Kidney epithelial cell (primary cell): ENCODE results near the gene SDF2. TPM values are rescaled to one million over a fixed set of nuclear protein-coding genes. Genes with fewer than 3 reads are reported as not detected.
"Not testable (repeated sequence)": the region's sequence is repeated elsewhere in the genome, so short reads cannot be mapped to it uniquely, and the experiment has no call there.

Experiments
- DNase-seq: peaks from one replicate; pipeline ENCODE4 v3.0.0-alpha.2; 2010; ENCODE audit warnings: low read depth
- H3K27me3 ChIP-seq: 2 replicates; pipeline ENCODE4 v1.6.0; 2011; ENCODE audit warnings: low read length; ENCODE audit not compliant: control insufficient read depth, insufficient read depth
- H3K36me3 ChIP-seq: 2 replicates; pipeline ENCODE4 v1.5.1; 2011; ENCODE audit warnings: low read length; ENCODE audit not compliant: control insufficient read depth, insufficient read depth
- H3K4me3 ChIP-seq: 2 replicates; pipeline ENCODE4 v1.5.1; 2011; ENCODE audit warnings: low read depth, mild to moderate bottlenecking, control low read depth, low read length
- CTCF ChIP-seq: IDR thresholded peaks from 2 replicates; pipeline ENCODE4 v1.5.1; 2011; ENCODE audit warnings: mild to moderate bottlenecking, moderate library complexity, low read length, control low read depth, inconsistent platforms; ENCODE audit not compliant: insufficient read depth, poor library complexity, severe bottlenecking
- total RNA-seq: library from RNA; depleted of rRNA; stranded (reverse); fragments of >200 nt; gene quantifications from 2 replicates; pipeline ENCODE4 v1.2.3, GENCODE V29; 2015

Gene SDF2
- total RNA-seq, 1 donor from 2014 or later, result 41.2 TPM

GRCh38 chr17:28610376-28610775 is 51.3 kb downstream of the SDF2 start:
- no peak overlapping the region for H3K4me3 ChIP-seq
- peaks cover 1% of the 10 kb centered on the region for H3K36me3 ChIP-seq
- DNase-seq, result no peak
- no peaks in the 10 kb centered on the region for H3K27me3 ChIP-seq
- TF ChIP-seq CTCF, result no peak

GRCh38 chr17:28604031-28604430 is 57.7 kb downstream of the SDF2 start:
- DNase-seq, H3K36me3 ChIP-seq, H3K27me3 ChIP-seq: not testable (repeated sequence)

GRCh38 chr17:28599311-28600184 is 62.2 kb downstream of the SDF2 start:
- Histone ChIP-seq H3K36me3 (no peaks in the 10 kb centered on the region), H3K27me3 (no peaks in the 10 kb centered on the region), H3K4me3 (peak overlapping the region; percentile 69)
- no peak for DNase-seq
- no peak for TF ChIP-seq CTCF

More at GRCh38 chr17:28604031-28604430, 57.7 kb downstream of the SDF2 start:
- not testable (repeated sequence) for H3K4me3 ChIP-seq

GRCh38 chr17:28598799-28599310 is 62.9 kb downstream of the SDF2 start, which contains the start of gene SPAG5:
Gene SPAG5, minus strand, starts transcription at chr17:28599025. Its CDS starts 79 bp downstream, at chr17:28598946.
- DNase-seq, result peak; percentile 70
- Histone ChIP-seq H3K27me3 (no peaks in the 10 kb centered on the region), H3K4me3 (peak within 1 kb of the TSS; percentile 69), H3K36me3 (no peaks in the 10 kb centered on the region)
- TF ChIP-seq CTCF, result no peak

- Histone ChIP-seq H3K4me3 (peak overlapping the region; percentile 69), H3K27me3 (no peaks in the 10 kb centered on the region), H3K36me3 (no peaks in the 10 kb centered on the region)
- no peak for DNase-seq
- TF ChIP-seq CTCF, result no peak
Observed at GRCh38 chr17:28598389-28598788, 63.3 kb downstream of the SDF2 start.

Other genes starting within 250 kb of the SDF2 start
- gene SLC13A2, start 188.3 kb downstream of the SDF2 start, total RNA-seq, result not detected in 2 replicates
- gene FOXN1, start 155.6 kb downstream of the SDF2 start, total RNA-seq, result not detected in 2 replicates
- 40.6 and 49.4 TPM in 2 replicates for gene UNC119, start 109.3 kb downstream of the SDF2 start, total RNA-seq
- gene PIGS, start 90.4 kb downstream of the SDF2 start, total RNA-seq, result 52.9 and 65.2 TPM in 2 replicates
- 20.8 and 30.3 TPM in 2 replicates for gene ALDOC, start 85.0 kb downstream of the SDF2 start, total RNA-seq
- gene SPAG5, start 62.9 kb downstream of the SDF2 start, total RNA-seq, result 8.4 and 9.7 TPM in 2 replicates
- 2.3 and 12.2 TPM in 2 replicates for gene RSKR, start 47.7 kb downstream of the SDF2 start, total RNA-seq
- 116 and 124 TPM in 2 replicates for gene BLTP2, start 16.7 kb downstream of the SDF2 start, total RNA-seq
- 36.7 and 52.9 TPM in 2 replicates for gene SUPT6H, start 299 bp upstream of the SDF2 start, total RNA-seq
- gene PROCA1, start 50.0 kb upstream of the SDF2 start, total RNA-seq, result 0.58 and 3.7 TPM in 2 replicates
- gene RAB34, start 56.0 kb upstream of the SDF2 start, total RNA-seq, result 283 and 314 TPM in 2 replicates
- gene RPL23A, start 58.1 kb upstream of the SDF2 start, total RNA-seq, result 604 and 716 TPM in 2 replicates
- gene TLCD1, start 64.3 kb upstream of the SDF2 start, total RNA-seq, result 4.7 and 5.1 TPM in 2 replicates
- 4.3 TPM in 2 replicates for gene NEK8, start 66.9 kb upstream of the SDF2 start, total RNA-seq
- 163 and 174 TPM in 2 replicates for gene TRAF4, start 82.1 kb upstream of the SDF2 start, total RNA-seq
- 24.3 and 37.7 TPM in 2 replicates for gene FAM222B, start 180.9 kb upstream of the SDF2 start, total RNA-seq
- gene ERAL1, start 193.1 kb upstream of the SDF2 start, total RNA-seq, result 54.9 and 74.1 TPM in 2 replicates
- 55.5 and 69.1 TPM in 2 replicates for gene FLOT2, start 235.8 kb upstream of the SDF2 start, total RNA-seq
- 12.2 and 12.7 TPM in 2 replicates for gene DHRS13, start 241.2 kb upstream of the SDF2 start, total RNA-seq